HG03039 (cell line): ENCODE results near the gene NBPF6.
"Not testable (repeated sequence)": the region's sequence is repeated elsewhere in the genome, so short reads cannot be mapped to it uniquely, and the experiment has no call there.

Source experiments
- ATAC-seq: cut with Tn5 transposase; IDR thresholded peaks from one replicate; pipeline ENCODE4 v1.9.1; 2021; ENCODE audit warnings: mild to moderate bottlenecking, moderate library complexity; ENCODE audit not compliant: unreplicated experiment

Gene NBPF6, protein sequence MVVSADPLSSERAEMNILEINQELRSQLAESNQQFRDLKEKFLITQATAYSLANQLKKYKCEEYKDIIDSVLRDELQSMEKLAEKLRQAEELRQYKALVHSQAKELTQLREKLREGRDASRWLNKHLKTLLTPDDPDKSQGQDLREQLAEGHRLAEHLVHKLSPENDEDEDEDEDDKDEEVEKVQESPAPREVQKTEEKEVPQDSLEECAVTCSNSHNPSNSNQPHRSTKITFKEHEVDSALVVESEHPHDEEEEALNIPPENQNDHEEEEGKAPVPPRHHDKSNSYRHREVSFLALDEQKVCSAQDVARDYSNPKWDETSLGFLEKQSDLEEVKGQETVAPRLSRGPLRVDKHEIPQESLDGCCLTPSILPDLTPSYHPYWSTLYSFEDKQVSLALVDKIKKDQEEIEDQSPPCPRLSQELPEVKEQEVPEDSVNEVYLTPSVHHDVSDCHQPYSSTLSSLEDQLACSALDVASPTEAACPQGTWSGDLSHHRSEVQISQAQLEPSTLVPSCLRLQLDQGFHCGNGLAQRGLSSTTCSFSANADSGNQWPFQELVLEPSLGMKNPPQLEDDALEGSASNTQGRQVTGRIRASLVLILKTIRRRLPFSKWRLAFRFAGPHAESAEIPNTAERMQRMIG

DNA sequence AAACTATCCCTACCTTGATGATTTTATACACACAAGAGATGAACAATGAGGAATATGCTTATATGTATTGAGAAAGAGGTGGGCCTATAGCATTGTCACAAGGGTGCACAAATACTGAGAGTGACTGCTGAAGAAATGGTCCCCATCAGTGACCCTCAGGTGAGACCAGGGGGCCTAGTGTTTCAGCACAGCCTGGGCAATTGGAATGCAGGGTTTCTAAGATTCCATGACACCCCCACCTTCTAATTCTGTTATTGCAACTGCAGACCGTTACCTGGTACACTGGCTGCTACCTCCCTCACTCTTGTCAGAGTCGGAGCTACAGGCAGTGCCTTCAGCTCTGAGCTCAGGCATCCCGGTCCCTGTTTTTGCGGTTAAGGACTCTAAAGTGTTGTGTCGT lies at the start of gene NBPF6:
TSS of gene NBPF6 (plus strand) at position 301 of the 400 bp plus-strand sequence. CDS start 259 bp downstream, outside the sequence.
- ATAC-seq: not testable (repeated sequence)

DNA sequence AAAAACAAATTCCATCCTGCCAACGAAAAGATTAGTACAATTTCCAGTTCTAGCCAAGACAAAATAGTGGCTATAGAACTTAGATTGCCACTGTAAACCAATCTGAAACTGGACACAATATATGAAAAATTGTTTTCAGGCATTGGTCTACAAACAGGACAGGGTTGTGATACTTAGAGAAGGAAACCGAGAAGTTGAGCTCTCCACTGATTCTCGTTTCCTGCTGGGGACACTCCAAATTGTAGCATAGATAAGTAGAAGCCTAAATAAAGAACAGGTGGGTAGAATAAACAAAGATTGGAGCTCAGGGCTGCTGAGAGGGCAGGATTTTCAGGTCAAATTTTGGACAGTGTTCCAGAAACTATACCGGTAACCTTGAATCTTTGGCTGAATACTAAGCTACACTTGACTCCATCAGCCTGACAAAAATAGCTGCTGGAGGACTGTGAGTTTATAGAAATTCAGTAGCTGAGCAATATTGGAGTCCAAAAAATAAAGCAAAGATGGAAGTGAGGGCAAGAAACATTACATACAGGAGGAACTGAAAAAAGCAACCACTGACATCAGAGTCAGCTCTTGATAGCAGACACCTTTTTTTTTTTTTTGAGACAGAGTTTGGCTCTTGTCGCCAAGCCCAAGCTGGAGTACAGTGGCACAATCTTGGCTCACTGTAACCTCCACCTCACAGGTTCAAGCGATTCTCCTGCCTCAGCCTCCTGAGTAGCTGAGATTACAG lies 38.9 kb upstream of the NBPF6 start:
- ATAC-seq: not testable (repeated sequence)

DNA sequence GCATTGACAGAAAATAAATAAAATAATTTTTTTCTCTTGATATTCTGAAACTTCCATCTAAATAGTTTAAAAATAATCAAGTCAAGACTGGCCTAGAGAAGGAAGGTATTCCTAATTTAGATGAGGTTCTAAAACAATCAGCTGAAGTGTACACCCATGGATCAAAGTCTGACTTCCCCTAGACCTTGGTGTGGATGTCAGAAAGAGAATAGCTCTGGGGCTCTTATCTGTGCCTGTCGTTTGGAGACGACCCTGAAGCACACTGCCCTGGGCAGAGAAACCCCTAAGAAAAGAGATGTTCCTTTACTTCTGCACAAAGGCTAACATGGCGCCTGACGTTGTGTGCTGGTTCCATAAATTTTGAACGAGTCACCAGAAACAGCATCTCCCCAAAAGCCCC lies 30.0 kb upstream of the NBPF6 start:
- not testable (repeated sequence) for ATAC-seq

DNA sequence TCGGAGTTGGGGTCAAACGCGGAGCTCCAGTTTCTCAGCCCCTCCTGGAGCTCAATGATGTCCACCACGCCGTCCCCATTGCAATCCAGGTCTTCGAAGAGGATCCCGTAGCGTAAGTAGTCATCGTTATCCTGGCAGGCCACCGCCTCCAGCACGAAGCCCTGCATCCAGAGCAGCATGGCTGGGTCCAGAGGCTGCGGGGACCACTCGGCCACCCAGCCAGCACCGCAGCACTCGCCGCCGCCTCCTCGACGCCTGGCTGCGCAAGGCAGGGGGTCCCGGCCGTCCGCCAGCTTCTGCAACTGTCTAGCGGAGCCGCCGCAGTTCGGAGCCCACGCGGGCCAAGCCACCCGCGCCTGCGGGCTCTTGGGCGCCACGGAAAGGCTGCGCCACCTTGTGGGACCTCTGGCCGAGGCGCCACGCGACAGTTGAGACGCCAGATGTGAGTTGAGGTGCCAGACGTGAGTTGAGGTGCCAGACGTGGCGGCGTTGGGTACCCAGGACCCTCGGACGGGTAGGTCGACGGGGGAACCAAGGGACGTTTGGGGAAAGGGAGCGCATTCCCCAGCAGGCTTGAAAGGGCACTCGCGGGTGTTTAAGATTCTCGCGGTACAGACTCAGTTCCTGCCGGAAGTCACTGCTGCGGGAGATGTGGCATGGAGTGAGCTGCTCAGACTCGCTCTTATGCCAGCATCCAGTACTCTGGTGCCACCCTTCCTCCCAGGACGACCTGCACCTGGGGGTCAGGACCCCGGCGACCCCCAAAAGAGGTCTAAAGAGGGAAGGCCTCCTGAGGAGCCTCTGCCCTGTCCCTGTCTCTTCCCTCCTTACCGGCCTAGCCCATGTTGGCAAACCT lies 28.9 kb upstream of the NBPF6 start:
- not testable (repeated sequence) for ATAC-seq

DNA sequence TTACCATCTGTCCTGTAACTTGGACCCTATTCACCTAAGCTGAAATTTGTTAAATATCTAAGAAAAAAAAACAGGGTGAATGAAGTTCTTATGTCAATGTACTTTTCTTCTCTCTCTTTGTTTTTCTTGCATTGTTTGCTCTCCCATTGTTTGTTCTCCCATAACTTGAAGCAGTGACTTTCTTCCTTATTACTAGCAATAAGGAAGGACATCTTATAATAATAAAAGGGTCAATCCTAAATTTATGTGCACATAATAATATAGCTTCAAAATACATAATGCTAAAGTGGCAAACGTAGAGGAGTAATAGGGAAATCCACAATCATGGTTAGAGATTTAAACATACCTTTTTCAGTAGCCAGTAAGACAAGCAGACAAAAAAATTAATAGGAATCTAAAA lies 23.3 kb upstream of the NBPF6 start:
- ATAC-seq: not testable (repeated sequence)

DNA sequence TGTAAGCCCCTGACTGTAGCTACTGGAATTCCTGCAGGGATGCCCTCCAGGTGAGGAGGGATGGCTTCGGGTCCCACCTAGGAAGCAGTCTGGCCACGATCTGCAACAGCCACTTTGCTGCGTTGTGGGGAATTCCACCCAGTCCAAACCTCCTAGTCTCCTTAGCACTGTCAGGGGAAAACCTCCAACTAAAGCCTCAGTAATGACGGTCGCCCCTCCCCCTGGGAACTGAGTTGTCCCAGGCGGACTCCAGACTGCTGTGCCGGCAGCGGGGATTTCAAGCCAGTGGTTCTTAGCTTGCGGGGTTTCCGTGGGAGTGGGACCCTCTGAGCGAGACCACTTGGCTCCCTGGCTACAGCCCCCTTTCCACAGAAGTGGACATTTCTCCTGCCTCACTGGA lies 18.1 kb upstream of the NBPF6 start:
- not testable (repeated sequence) for ATAC-seq

DNA sequence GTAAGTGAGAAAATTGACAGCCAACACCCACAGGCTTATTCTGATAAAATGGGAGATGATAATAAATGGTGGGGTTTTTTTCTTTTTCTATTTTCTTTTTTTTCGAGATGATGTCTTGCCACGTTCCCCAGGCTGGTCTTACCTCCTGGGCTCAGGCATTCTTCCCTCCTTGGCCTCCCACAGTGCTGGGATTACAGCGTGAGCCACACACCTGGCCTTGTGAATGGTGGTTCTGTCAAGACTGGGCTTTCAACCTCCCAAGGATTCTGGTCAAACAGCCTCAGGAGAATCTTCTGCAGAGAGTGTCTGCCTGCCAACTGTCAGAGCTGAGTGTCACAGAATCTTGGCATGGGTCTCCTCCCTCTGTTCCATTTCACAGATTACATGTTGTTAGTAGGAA lies 16.7 kb upstream of the NBPF6 start:
- ATAC-seq: not testable (repeated sequence)

DNA sequence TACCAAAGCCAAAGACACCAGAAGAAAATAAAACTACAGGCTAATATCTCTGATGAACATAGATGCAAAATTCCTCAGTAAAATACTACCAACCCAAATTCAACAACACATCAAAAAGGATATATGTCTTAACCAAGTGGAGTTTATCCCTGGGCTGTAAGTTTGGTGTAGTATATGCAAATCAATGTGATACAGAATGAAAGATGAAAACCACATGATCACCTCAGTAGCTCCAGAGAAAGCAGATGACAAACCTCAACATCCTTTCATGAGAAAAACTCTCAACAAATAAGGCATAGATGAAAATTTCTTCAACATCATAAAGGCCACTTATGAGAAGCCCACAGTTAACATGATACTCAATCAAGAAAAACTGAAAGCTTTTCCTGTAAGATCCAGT lies 11.6 kb upstream of the NBPF6 start:
- ATAC-seq: peak; percentile 62

DNA sequence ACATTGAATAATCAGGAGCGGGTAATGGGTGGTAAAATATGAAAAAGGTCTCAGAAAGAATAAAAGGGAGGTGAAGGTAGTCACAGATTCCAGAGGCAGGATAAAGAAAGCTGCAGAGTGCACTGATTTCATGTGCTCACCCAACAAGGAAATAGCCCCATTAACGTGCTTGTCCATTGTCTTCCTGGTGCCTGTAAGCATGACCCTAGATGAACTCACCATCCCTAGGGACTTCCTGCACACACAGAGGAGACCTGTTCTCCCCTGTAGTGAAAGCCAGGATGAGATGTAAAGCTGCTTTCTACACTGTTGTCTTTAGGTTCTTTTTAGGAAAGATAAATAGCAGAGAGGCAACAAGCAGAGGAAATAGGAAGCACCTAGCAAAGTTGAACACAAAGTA lies 4.4 kb downstream of the NBPF6 start:
- ATAC-seq: not testable (repeated sequence)

DNA sequence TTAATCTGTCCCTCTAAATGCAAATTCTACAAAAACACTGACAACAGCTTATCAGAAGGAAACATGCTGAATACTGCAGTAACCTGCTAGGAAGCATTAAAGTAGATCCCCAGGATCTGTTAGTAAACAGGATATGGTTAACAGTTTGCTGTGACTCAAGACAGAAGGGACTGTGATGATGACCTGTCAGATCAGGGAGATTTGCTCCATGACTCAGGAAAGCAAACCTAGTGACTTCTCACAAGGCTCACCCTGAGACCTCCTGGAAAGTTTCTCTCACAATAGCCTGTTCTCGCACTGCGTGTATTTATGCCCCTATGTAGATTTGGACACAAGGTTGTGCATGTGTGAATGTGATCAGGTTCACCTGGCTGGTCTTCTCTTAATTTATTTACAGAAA lies 8.5 kb downstream of the NBPF6 start:
- not testable (repeated sequence) for ATAC-seq

DNA sequence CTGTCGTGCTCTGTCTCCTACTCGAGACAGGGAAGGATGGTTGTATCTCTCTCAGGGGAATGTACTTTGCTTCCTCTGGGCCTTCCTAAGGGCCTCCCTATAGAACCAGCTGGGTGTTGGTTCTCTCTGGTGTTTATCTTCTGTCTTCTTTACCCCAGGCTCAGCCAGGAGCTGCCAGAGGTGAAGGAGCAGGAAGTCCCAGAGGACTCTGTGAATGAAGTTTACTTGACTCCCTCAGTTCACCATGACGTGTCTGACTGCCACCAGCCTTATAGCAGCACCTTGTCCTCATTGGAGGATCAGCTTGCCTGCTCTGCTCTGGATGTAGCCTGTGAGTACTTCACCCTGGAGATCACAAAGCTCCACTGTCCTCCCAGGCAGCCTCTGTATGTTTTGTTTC lies 11.6 kb downstream of the NBPF6 start:
- not testable (repeated sequence) for ATAC-seq

DNA sequence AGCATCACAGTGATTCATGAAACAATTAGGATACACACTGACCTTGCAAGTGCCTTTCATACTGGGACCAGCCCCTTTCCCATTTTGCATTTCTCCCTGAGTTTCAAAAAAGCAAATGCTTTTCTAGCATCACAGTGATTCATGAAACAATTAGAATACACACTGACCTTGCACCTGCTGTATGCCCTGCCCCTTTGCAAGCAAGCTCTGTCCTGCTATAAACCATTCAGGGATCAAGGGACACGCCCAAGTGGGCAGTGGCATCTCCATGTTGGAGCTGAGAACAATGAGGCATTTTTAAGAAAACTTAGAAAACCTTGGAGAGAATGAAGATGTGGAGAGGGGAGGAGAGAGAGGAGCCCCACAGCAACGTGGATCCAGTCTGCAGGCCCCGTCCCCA lies 13.8 kb downstream of the NBPF6 start:
- not testable (repeated sequence) for ATAC-seq

DNA sequence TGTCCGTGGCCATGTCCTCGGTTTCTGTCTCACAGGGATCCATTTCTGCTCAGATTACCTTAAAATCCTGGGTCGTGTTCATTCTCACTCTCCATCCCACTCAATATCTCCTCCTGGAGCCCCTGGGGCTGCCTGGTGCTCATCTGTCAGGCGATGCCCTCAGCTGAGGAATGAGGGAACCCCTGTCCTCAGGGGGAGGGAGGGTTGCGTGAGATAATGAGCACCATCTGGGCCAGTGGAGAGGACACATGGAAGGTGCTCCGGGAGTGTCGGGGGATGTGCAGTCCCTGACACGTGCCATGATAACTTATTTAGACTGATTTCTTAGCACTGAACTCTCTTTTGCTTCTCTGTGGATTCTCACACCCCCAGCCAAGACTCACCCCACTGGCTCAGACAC lies 16.0 kb downstream of the NBPF6 start:
- not testable (repeated sequence) for ATAC-seq

DNA sequence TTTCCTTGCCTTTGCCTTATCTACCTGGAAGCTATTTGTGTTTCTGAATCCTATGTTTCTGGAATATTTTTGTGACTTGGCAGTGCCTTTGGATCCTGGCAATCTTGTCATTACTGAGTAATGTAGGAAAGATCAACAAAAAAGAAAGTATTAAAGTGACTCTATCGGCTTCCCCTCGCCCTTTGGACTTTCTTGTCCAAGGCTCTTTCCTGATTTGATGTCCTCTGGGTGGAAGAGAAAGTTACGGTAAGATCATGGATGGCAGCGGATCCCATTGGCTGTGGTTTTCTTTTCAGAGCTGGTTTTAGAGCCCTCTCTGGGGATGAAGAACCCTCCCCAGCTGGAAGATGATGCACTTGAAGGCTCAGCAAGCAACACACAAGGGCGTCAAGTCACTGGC lies 17.0 kb downstream of the NBPF6 start:
- not testable (repeated sequence) for ATAC-seq

DNA sequence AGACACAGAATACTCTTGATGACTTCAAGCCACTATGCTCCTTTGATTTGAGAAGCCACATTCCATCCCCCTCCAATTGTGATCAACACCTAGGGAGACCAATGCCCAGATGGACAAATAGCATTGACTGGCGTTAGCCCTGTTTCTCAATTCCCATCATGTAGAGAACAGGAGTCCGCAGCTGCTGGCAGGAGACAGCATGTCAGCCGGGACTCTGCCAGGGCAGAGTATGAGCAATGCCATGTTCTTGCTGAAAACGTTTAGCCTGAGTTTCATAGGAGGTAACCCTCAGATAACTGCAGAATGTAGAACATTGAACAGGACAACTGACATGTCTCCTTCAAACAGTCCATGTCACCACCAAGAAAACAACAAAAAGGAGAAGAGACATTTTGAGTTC lies 20.6 kb downstream of the NBPF6 start:
- ATAC-seq: not testable (repeated sequence)

DNA sequence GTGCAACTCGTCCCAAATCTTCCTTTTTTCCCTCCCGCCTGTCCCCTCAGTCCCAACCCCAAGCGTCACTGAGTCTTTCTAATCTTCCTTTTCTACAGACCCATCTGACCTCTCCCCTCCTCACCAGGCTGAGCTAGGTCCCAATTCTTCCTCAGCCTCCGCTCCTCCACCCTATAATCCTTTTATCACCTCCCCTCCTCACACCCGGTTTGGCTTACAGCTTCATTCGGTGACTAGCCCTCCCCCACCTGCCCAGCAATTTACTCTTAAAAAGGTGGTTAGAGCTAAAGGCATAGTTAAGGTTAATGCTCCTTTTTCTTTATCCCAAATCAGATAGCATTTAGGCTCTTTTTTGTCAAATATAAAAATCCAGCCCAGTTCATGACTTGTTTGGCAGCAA lies 24.4 kb downstream of the NBPF6 start:
- ATAC-seq: not testable (repeated sequence)

DNA sequence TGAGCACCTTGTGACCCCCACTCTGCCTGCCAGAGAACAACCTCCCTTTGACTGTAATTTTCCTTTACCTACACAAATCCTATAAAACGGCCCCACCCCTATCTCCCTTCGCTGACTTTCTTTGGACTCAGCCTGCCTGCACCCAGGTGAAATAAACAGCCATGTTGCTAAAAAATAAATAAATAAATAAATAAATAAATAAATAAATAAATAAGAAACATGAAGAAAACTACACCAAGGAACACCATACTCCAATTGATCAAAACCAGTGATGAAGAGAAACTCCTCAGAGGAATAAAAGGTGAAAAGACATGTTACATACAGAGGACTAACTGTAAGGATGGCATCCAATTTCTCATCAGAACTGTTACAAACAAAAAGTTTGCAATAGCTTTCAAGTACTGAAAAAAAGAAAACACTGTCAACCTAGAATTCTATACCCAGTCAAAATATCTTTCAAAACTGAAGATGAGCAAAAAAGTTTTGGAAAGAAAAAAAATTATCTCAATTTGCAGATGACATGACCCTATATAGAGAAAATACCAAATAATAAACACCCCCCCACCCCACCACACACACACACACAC lies 28.4 kb downstream of the NBPF6 start:
- ATAC-seq: no peak

DNA sequence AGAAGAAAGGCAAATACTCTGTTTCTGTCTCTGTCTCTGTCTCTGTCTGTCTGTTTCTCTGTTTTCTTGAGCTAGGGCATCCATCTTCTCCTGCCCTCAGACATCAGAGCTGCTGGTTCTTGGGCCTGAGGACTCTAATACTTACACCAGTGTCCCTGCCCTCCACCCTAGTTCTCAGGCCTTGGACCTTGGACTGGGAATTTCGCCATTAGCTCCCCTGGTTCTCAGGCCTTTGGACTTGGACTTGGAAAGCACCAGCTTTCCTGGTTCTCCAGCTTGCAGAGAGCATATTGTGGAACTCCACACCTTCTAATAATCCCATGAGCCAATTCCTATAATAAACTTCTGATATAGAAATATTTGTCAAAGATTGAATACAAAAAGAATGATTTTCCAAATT lies 32.6 kb downstream of the NBPF6 start:
- no peak for ATAC-seq

DNA sequence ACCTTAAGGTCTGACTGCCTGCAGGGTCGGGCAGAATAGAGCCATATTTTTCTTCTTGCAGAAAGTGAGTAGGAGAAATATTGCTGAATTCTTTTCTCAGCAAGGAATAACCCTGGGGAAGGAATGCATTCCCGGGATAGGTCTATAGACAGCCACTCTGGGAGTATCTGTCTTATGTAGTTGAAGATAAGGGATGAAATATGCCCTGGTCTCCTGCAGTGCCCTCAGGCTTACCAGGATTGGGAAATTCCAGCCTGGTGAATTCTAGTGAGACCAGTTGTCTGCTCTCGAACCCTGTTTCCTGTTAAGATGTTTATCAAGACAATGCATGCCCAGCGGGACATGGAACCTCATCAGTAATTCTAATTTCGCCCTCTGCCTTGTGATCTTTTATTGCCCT lies 35.8 kb downstream of the NBPF6 start:
- not testable (repeated sequence) for ATAC-seq

DNA sequence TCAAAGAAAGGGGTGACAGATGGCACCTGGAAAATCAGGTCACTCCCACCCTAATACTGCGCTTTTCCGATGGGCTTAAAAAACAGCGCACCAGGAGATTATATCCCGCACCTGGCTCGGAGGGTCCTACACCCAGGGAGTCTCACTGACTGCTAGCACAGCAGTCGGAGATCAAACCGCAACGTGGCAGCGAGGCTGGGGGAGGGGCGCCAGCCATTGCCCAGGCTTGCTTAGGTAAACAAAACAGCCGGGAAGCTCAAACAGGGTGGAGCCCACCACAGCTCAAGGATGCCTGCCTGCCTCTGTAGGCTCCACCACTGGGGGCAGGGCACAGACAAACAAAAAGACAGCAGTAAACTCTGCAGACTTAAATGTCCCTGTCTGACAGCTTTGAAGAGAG lies 36.6 kb downstream of the NBPF6 start:
- ATAC-seq: not testable (repeated sequence)
